ENCODE measurements around the gene MXD1. TPM values are rescaled to one million over a fixed set of nuclear protein-coding genes. Genes with fewer than 3 reads are reported as not detected.

MXD1 gene
- total RNA-seq, 1 experiment from 2014 or later = 71.8 TPM

- BruUV-seq (replicated peaks) = no TSS peak
These were observed 31.7 kb downstream of the MXD1 start for GRCh38 chr2:69946351-69947324.

DNA sequence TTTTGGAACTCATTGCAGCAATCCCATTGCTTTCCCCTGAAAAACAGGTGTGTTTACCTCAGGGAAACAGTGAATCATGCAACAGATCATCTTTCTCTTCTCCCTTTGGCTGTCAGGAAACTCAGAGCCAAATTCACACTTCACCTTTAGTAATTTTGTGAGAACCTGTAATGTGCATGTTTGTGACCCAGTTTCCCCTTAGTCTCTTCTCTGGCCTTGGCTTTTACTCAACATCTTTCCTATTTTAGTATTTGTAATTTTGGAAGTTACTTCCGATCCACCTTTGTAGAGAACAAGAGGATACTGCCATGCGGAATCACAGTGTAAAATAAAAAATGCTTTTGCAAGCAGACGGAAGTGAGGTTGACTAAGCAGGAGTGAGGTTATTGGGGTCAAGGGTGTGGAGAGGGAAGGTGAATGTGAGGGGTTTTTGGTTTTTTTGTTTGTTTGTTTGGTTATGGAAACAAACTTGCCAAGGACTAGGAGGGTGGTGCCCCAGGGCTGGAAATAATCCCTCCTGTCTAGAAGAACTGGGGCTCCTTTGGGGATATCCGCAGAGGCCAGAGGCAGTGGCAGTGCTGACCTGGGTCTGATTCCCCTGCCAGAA lies 32.5 kb downstream of the MXD1 start:
- peaks cover 15% of the 10 kb centered on the region for H3K36me3 Mint-ChIP-seq (ENCODE audit: insufficient read depth, unreplicated experiment)
- POLR2A ChIA-PET = interaction anchor here (1.8 to 3.6 kb wide), 2 partner anchors 32 to 33 kb away, joined by 10 to 29 read pairs; partner anchors contain the start of gene MXD1
- peak; percentile 22 for DNase-seq (ENCODE audit: unreplicated experiment)
- CTCF ChIA-PET = interaction anchor here (0.8 kb wide), 1 partner anchor 290 kb away, joined by 4 read pairs; no protein-coding TSS in a partner anchor
- H3K9me3 Mint-ChIP-seq (ENCODE audit: unreplicated experiment) = no peaks in the 10 kb centered on the region
- H3K27ac Mint-ChIP-seq (ENCODE audit: low read depth, unreplicated experiment) = no peak overlapping the region
- BruUV-seq (replicated peaks) = no TSS peak
- no peaks in the 10 kb centered on the region for H3K27me3 Mint-ChIP-seq (ENCODE audit: insufficient read depth, unreplicated experiment)
- no peak overlapping the region for H3K4me3 Mint-ChIP-seq (ENCODE audit: unreplicated experiment)
- peaks cover 39% of the 10 kb centered on the region for H3K4me1 Mint-ChIP-seq (ENCODE audit: insufficient read depth, unreplicated experiment)
- intact Hi-C loops (cut with micrococcal nuclease) = loop anchor here (5.0 kb wide), 1 partner anchor 50 kb away; no protein-coding TSS in a partner anchor
- TF ChIP-seq, protein P1, sequence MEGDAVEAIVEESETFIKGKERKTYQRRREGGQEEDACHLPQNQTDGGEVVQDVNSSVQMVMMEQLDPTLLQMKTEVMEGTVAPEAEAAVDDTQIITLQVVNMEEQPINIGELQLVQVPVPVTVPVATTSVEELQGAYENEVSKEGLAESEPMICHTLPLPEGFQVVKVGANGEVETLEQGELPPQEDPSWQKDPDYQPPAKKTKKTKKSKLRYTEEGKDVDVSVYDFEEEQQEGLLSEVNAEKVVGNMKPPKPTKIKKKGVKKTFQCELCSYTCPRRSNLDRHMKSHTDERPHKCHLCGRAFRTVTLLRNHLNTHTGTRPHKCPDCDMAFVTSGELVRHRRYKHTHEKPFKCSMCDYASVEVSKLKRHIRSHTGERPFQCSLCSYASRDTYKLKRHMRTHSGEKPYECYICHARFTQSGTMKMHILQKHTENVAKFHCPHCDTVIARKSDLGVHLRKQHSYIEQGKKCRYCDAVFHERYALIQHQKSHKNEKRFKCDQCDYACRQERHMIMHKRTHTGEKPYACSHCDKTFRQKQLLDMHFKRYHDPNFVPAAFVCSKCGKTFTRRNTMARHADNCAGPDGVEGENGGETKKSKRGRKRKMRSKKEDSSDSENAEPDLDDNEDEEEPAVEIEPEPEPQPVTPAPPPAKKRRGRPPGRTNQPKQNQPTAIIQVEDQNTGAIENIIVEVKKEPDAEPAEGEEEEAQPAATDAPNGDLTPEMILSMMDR (IDR thresholded peaks at IDR 0.05; ENCODE audit: unreplicated experiment) = no peak

More at GRCh38 chr2:69946351-69947324, 31.7 kb downstream of the MXD1 start:
- ChIA-PET POLR2A (interaction anchor here (0.5 to 3.6 kb wide), 10 partner anchors 7 to 361 kb away, joined by 3 to 29 read pairs (median 4); partner anchors contain the start of genes MXD1 and SNRNP27), CTCF (no interaction called here)
- Mint-ChIP-seq H3K4me1 (ENCODE audit: insufficient read depth, unreplicated experiment) (peaks cover 39% of the 10 kb centered on the region), H3K27me3 (ENCODE audit: insufficient read depth, unreplicated experiment) (no peaks in the 10 kb centered on the region), H3K36me3 (ENCODE audit: insufficient read depth, unreplicated experiment) (peaks cover 22% of the 10 kb centered on the region), H3K4me3 (ENCODE audit: unreplicated experiment) (peak overlapping the region; percentile 11), H3K27ac (ENCODE audit: low read depth, unreplicated experiment) (peak overlapping the region; percentile 69), H3K9me3 (ENCODE audit: unreplicated experiment) (no peaks in the 10 kb centered on the region)
- peak; percentile 76 for DNase-seq (ENCODE audit: unreplicated experiment)
- intact Hi-C loops (cut with micrococcal nuclease) = loop anchor here (5.0 kb wide), 1 partner anchor 51 kb away; no protein-coding TSS in a partner anchor
- TF ChIP-seq, protein P1 (IDR thresholded peaks at IDR 0.05; ENCODE audit: unreplicated experiment) = no peak

- CTCF ChIA-PET = interaction anchor here (0.8 kb wide), 1 partner anchor 289 kb away, joined by 4 read pairs; no protein-coding TSS in a partner anchor
These were observed 33.4 kb downstream of the MXD1 start for GRCh38 chr2:69948032-69948962.

More at GRCh38 chr2:69948032-69948962, 33.4 kb downstream of the MXD1 start:
- POLR2A ChIA-PET = interaction anchor here (0.6 kb wide), 1 partner anchor 25 kb away, joined by 4 read pairs; no protein-coding TSS in a partner anchor
- H3K4me3 Mint-ChIP-seq (ENCODE audit: unreplicated experiment) = no peak overlapping the region
- BruUV-seq (replicated peaks) = no TSS peak
- H3K36me3 Mint-ChIP-seq (ENCODE audit: insufficient read depth, unreplicated experiment) = peaks cover 13% of the 10 kb centered on the region
- intact Hi-C loops (cut with micrococcal nuclease) = loop anchor here (5.0 kb wide), 1 partner anchor 49 kb away; no protein-coding TSS in a partner anchor
- TF ChIP-seq, protein P1 (IDR thresholded peaks at IDR 0.05; ENCODE audit: unreplicated experiment) = no peak
- no peaks in the 10 kb centered on the region for H3K9me3 Mint-ChIP-seq (ENCODE audit: unreplicated experiment)
- no peak for DNase-seq (ENCODE audit: unreplicated experiment)
- peaks cover 35% of the 10 kb centered on the region for H3K4me1 Mint-ChIP-seq (ENCODE audit: insufficient read depth, unreplicated experiment)
- no peaks in the 10 kb centered on the region for H3K27me3 Mint-ChIP-seq (ENCODE audit: insufficient read depth, unreplicated experiment)
- no peak overlapping the region for H3K27ac Mint-ChIP-seq (ENCODE audit: low read depth, unreplicated experiment)
